Measurements from ENCODE around the gene PPP1R15B.

Gene PPP1R15B

DNA sequence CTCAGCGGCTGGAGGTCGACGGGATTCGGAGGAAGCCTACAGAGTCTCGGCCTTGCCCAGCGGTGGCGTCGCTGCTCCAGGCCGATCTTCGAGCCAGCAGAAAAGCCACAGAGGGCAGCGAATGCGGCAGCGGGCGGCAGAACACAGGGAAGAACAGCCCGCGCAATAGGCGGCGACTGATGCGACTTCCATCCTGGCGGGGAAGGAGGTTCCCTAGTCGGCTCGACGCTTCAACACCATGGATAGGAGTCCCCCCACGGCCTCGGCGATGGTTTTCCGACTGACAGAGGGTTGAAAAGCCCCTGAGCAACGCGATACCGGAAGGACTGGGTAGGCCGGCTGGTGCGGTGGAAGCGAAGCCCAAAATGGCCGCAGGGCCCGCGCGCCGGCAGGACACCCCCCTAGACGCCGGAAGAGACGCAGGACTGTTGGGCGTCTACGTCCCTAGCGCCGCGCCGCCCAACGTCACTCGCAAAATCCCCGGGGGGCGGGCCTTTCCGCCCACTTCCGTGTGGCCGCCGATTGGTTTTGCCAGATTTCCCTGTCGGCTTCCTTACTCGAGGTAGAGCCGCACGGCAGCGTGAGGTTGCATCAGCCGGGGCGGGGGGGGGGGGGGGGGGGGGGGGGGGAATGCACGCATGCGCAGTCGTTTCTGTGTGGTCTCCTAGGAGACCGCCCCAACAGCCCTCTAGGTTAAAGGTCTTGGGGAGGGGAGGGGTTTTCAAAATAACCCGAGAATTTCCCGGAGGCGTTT lies at the start of gene PPP1R15B:
TSS of gene PPP1R15B (minus strand) at position 367 of the 754 bp plus-strand sequence. CDS start 406 bp downstream, outside the sequence.
- peak; percentile 92 to 93 for DNase-seq

DNA sequence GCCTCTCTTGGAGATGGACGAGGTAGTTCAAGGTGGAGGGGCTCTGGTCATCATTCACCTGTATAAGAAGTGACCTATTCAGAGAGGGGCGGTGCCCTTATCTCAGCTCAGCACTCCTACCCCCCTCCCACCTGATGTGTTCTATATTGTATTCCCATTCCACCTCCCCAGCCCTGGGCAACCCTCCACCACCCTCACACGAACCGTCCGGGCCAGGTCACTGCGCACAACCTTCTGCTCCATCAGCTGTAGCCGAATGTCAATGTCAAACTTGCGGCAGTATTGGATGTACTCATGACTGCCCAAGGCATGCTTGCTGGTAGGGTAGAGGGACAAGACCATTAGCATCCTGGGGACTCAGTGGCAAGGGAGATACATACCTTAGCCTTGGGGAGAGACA lies 48.7 kb upstream of the PPP1R15B start:
- no peak for DNase-seq

DNA sequence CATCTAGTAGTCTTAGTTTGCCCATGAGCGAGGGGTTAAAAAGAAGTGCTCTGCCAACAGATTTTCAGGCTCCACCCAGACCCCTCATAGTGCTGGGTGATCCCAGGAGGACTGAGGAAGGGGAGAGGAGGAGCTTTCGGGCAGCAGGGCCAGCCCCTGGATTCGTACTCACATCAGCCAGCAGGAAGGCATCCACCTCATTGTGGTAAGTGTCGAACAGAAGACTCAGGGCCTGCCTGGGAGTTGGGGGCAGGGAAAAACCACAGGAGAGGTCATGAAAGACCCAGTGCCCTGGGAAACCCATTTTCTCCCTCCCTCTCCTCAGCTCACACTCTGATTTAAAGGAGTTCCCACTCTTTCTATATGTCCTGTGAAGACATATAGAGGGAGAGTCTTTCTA lies 48.1 kb upstream of the PPP1R15B start:
- DNase-seq, result no peak

DNA sequence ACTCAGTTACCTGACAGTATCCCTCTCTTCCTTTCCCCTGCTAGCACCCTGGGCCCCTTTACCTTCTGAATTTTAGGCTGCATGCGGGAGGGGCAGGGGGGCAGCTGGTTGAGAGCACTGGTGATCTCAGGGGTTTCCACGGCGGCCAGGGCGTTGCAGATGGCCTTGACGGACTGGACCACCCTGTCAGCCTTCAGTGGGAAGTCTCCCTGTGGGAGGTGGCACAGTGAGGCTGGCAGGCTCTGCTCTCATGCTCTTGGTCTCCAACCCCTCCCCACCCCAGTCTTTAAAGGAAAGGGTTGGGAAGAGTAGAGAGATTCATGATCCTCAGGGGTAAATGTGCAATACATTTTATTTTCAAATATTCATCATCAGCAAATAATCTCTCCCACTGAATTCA lies 46.0 kb upstream of the PPP1R15B start:
- DNase-seq, result no peak

DNA sequence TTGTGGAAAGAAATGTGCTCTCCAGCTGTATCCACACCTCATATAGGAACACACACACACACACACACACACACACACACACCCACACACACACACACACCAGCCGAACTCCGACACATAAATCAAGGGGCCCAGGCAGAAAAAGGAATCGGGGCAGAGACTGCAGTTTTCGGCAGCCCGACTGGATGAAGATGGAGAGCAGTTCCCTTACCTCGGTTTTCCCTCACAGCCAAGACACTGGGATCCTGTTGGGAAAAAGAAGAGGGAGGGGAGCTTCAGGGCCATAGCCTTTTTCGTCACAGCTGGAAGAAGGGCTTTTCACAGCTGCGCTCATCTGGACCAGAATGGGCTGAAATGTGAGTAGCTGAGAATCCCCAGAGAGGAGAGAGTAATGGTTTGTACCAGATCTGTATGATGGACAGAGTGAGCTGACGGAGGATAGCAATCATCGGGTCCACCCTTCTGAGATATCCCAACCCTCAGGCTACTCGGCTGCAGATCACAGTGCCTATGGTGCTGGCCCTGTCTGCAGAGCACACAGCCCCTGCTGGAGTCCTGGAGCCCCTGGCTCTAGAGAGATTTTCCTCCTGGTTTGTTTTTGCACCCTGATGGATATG lies 45.3 kb upstream of the PPP1R15B start:
- DNase-seq, result no peak

DNA sequence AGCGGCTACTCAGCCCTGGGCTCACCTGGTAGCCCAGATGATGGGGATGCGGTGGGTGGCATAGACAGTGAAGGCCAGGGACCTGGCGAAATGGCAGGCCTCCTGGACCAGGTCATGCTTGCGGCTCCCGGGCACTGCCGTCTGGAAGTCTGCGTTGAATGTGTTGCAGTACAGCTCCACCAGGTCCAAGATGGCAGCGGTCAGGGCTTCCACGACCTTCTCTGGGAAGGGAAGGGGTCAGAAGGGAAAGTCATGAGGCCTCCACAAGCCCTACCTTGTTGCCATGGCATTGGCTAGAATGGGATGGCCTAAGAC lies 44.2 kb upstream of the PPP1R15B start:
- no peak for DNase-seq

DNA sequence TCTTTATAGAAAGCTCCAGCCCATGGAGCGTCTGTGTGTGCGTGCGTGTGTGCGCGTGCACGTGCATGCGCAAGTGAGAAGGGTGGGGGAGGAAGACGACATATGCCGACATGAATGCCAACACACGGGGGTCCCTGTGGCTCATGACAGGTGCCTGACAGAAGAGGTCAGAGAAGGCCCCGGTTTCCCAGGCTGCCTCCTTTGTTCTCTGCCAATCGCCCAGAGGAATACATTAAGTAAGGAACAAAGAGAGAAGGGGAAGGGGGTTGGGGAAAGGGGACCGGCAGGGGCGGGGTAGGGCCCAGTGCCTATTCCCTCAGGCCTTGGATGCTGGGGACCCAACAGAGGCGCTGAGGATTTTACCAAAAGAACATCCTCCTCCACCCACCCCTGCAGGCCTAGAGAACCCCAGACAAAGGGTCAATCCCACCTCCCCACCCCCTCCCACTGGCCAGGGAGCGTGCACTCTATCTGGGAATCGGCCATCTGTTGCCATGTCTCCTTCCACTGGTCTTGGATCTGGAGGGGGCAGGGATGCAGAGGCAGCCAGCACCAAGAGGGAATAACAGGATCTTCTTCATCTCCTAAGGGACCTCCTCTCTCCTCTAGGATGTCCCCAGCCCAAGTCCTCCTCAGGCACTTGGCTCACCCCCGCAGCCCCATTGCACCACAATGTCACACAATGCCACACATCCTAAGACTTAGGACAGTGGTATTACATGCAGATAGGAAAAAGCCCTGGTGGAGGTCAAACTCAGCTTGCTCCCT lies 43.6 kb upstream of the PPP1R15B start:
- DNase-seq, result no peak

DNA sequence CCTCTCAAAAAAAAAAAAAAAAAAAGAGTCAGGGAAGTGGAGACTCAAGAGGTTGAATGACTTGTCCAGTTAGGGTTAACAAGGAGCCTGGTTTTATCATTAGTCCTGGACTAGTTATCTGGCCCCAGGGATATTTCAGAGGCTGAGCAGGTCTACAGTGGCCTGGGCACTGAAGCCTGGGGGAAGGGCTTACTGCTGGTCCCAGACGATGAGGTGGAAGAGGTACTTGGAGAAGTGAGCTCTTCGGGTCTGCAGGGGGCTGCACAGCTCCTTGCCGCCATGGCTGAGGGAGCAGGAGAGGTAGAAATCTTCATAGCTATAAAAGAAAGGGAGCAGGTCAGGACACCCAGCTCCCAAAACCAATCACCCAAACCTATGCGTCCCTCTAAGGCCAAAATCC lies 42.9 kb upstream of the PPP1R15B start:
- DNase-seq, result no peak

DNA sequence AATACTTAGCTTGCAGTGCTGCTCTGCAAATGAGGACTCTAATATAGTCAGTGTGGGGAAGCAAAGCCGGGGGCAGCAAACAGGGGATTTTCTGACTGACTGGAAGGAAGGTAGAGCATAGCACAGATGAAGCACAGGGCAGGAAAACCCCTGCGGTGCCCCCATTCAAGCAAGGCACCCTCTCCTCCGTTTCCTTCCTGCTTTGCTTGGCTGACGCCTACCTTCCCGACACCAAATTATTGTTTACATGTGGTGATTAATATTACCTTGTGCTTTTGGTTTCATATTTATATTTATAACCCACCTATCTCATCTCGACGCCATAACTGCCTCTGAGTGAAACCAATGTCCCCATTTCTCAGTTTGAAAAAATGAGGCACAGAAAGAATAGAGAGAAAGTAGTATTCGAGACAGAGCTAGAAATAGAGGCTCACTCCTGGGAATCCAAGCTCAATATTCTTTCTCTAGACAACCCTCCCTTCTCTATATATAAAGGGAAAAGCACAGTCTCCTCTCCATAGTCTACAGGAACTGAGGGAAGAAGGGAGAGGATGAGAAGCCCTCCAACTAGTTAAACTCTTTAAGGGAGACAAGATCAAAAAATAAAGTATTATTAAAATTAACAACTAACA lies 41.6 kb upstream of the PPP1R15B start:
- no peak for DNase-seq

DNA sequence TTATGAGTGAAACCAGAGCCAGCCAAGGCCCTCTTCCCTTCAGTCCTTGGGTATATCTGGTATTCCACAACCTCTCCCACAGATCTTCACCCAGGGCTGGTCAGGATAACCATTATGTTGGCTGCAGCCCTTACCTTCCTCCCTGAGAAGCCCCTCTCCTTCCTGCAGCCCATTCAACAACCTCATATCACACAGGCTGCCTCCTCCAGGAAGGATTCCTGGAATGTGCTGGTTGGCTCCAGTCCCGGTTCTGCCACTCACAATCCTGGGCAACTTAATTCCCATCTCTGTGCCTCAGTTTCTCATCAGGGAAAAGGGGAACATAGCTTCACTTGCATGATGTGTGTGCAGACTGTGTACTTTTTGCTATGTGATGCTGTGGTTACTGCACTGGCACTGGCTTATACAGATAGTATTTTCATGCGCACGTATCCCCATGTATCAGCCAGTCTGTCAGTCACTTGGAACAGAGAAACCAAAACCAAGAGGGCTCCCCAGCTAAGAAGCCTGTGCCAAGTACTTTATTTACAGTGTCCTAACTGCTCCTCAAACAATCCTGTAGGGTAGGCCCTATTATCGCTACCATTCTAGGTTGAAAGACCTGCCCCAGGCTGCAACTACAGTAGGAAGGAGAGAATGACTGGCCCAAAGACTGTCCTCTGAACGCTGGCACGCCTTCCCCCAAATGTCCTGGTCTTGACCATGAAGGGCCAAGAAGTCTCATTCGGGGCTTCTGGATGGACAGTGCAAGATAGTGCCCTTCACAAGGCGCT lies 39.9 kb upstream of the PPP1R15B start:
- DNase-seq, result no peak

DNA sequence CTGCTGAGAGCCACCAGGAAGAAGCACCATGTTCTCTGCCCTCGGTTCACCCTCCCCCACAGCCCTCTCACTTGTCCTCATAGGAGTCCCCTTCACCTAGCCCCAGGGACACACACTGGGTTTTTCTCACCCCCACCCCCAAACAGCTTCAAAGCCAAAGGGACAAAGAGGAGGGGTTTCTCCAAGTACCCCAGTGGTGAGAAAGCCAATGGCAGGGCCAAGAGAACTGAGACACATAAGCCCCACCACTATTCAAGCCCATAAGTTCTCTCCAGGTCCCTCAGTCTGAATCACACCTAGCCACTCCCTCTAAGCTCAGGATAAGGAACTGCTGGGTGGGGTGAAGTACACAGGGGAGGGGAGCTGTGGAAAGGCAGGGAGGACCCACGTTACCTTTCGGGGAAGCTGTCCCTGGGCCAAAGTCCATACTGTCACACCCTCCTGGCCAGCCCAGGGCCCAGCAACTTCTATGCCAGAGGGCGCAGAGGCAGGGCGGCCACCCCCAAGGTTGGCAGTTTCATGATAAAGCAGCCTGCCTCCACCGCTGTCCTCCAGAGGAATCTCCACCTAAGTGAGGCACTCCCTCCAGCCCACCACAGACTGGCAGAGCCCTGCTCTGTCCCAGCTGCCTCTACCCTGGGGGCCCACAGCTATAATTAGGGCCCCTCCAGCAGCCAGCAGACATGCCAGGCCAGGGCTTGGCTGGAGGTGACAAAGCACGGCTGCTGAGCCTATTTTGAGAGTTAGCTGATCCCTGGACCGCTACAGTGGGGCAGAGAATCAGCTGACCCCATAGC lies 39.0 kb upstream of the PPP1R15B start:
- DNase-seq, result no peak

DNA sequence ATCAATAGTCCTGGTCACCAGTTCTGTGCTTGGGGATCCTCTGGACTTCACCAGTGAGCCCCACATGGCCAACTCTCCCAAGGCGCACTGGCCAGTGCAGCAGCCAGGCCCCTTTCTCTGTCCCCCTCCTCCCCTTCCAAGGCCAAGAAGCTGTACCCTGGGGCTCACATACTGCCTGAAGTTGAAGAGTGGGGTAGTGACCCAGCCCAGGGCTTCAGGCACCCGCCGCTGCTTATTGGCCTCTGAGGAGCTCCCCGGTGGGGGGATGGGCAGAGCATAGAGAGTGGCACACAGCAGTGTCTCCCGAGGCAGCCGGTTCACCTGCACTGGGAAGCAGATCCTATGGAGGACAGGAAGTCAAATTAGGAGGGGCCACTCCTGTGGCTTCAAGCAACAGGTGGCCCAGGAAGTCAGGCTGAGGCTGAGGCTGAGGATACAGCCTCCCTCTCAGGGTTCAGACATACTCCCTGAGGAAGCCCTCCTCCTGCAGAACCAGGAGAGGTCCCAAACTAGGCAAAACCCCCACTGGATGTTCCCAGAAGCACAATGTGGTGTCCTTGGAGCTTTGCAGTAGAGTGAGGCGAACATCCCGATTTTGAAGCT lies 38.2 kb upstream of the PPP1R15B start:
- no peak for DNase-seq

DNA sequence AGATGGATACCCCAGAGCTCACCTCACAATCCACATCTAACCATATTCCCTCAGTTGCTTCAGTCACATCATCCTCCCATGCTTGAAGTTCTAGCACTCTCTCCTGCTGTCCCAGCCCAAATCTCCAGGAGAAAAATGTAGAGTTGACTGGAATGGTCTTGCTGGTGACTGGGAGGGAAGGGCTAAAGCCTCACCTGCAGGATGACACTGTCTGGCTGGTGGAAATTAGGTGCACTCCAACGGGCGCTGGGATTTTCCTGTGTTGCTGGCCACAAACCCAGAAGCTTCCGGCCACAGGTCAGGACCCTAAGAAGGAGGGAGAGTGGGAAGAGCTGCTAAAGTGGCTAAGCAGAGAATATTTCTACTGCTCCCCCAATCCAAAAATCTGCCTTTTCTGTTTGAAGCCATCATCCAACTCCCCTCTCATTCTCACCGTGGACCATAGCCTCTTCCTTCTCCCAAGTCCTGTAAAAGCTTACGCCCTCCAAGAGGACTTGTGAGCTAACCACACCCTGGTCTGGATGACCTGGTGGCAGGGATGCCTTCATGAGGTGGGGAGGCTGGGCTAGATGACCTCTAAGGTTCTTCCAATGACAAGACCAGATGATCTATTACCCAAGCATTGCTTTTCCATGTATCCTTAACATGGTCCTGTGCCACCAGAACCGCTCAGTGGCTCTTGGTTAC lies 37.5 kb upstream of the PPP1R15B start:
- DNase-seq, result no peak

DNA sequence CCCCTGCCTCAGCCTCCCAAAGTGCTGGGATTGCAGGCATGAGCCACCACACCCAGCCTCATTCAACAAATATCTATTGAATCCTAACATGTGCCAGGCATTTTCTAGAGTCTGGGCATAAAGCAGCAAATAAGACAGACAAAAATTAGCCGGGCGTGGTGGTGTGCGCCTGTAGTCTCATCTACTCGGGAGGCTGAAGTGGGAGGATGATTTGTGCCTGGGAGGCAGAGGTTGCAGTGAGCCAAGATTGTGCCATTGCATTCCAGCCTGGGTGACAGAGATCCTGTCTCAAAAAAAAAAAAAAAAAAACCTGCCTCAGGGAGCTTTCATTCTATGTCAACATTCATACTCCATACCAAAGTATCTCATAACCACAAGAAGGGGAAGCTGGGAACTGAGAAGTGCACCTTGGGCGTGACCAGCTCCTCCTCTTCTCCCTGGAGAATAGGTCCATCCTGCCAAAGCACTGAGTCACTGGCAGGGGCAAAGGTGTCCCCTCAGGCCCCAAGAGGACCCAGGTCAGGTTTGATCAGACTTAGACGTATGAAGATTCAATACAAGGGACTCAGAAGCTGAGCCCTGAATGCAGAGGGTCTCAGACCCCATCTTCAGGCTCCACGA lies 36.8 kb upstream of the PPP1R15B start:
- no peak for DNase-seq

DNA sequence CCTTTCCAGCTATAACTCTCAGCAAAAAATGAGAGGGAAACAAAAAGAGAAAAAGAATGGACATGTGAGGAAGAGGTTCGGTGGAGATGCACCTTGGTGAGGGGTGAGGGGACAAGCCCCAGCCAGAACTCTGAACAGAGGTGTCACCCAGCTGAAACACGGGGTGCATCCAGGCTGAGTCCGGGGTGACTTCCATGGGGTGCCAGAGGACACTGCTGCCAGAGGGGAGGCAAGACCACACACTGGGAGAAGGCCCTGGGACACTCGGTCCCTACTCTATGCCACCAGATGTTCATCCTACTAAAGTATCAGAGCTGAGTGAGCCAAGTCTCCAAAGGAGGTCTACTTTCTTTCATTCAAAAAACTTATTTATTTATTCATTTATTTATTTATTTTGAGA lies 36.1 kb upstream of the PPP1R15B start:
- DNase-seq, result no peak

DNA sequence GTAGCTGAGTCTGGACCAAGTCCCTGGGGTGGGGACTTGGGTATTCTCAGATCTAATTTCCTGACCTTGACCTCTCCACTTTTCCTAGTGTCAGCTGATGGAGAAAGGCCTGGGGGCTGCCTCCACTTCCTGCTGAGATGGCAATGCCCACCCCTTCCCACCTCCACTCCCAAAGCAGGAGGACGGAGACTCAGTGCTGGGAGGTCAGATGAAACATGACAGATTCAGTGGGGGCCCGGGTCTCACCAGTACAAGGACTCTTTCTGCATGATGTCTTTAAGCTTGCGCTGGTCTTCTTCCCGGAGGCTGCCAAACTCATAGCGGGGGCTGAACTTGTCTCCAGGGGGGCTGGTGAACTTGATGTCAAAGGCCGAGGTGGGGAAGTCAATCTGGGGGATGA lies 35.6 kb upstream of the PPP1R15B start:
- DNase-seq, result no peak

DNA sequence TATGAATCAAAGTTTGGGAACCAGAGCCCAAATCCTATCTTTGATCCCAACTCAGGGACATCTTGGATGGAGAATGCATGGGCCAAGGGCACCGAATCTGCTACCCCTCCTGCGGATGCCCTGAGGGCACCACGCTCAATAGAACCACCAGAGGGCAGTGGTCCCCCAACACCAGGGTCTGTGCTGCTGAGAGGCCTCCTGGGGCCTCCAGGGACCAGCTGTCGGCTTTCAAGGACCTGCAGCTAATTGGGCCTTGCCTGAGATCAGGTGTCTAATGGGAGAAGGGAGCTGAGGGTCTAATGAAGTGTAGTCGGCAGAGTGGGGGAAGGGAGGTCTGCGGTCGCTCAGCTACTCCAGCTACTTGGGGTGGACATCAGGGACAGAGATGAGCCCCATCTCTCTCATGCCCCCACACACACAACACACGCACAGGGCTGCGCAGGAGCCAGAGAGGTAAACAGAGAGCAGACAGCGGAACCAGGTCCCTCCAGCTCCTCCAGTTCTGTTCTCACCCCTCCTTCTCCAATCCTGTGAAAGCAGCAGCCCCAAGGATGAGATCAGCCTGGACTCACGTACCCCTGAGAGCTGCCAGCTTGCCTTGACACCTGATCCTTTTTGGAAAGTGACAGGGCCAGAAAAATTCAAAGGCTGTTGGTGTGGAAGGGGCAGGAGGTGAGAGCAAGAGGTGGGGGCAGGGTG lies 34.9 kb upstream of the PPP1R15B start:
- peak; percentile 29 to 35 for DNase-seq

DNA sequence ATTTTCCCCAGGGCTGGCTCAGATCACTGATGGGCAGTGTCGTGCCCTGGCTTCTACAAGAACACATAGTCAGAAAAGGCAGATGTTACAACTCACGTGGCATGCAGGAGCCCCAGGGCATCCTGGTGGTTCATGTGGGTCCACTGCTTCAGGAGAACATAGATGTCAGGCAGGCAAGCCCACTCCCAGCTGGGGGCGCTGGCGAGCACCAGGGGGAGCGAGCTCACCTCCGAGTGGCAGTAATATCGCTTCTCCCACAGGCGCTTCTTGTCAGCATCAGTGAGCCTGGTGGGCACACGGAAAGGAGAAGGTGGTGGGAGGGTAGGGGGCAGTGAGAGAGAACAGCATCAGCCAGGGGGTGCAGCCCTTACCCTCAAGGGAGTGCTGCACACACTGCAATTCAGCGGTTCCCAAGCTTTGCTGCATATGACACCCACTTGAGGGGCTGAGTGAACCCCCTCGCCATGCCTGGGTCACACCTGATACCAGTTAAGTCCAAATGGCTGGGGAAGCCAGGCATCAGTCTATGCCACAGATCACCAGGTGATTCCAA lies 34.3 kb upstream of the PPP1R15B start:
- DNase-seq, result peak; percentile 3 to 15

DNA sequence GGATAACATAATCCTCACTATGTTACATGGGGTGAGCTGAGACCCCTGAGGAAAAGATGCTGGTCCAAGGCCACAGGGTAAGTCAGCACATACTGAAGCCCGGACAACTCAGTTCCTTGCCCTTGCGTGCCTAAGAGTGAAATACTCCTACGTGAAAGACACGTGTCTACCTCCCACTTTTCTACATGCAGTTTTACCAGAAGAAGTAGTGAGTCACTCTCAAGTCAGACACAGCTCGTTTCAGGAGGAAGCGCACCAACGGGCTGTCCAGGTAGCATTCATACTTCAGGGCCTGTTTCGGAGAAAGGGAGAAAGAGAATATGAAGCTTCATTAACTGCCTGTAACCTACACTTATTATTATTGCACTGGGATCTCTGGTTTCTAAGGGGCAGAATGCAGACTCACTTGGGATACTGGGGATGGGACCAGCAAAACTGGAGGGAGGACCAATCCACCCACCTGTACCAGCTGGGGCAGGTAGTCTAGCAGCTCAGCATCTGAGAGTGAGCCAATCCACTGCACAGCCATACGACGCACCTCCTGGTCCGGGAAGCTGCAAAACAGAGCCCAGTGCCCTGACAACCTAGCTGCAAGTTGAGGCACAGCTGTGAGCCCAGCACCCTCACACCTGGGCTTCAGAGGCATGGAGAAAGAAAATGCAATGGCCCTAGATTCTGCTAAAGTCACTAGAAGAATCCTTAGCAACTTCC lies 32.4 kb upstream of the PPP1R15B start:
- DNase-seq, result no peak

Data from AML-193 (cell line).